Esophagus muscularis mucosa (tissue), 4 donors: ENCODE data around the gene NPHP4. TPM values are rescaled to one million over a fixed set of nuclear protein-coding genes. Genes with fewer than 3 reads are reported as not detected.

Experiments used
- DNase-seq: peaks from one replicate; pipeline ENCODE4 v3.0.0-alpha.2; 2017; ENCODE audit errors: extremely low spot score
- H3K27ac ChIP-seq, 4 donors: fragments of 200-600 bp; sonication (generic); replicated peaks in 1 of 4; 1 replicate in 3 of 4; 2 replicates in 1 of 4; pipeline ENCODE4 v1.5.1; 2016 to 2019; ENCODE audit warnings: mild to moderate bottlenecking in 1 of 4
- H3K27me3 ChIP-seq, 4 donors: fragments of 200-600 bp; sonication (generic); one replicate each; pipeline versions ENCODE4 v1.5.1 to v1.6.0; 2016 to 2019
- H3K36me3 ChIP-seq, 4 donors: fragments of 200-600 bp; sonication (generic); one replicate each; pipeline ENCODE4 v1.5.1; 2016 to 2019
- H3K4me1 ChIP-seq, 4 donors: fragments of 200-600 bp; sonication (generic); one replicate each; pipeline ENCODE4 v1.5.1; 2016 to 2019
- H3K4me3 ChIP-seq, 4 donors: fragments of 200-600 bp; sonication (generic); 1 replicate in 2 of 4; 2 replicates in 2 of 4; pipeline ENCODE4 v1.5.1; 2016 to 2019; ENCODE audit warnings: mild to moderate bottlenecking in 4 of 4, moderate library complexity in 1 of 4
- H3K9me3 ChIP-seq, 4 donors: fragments of 200-600 bp; sonication (generic); 1 replicate in 3 of 4; 2 replicates in 1 of 4; pipeline ENCODE4 v1.5.1; 2016 to 2019
- CTCF ChIP-seq, 3 experiments: fragments of 200-600 bp in 2 of 3; fragments of 450-650 bp in 1 of 3; sonication (generic) in 2 of 3; IDR thresholded peaks; one replicate each; pipeline ENCODE4 v1.5.1; 2017 to 2019; ENCODE audit warnings: antibody characterized with exemption in 3 of 3, mild to moderate bottlenecking in 2 of 3, moderate library complexity in 1 of 3
- EP300 ChIP-seq: sonication (generic); formaldehyde crosslinking; IDR thresholded peaks from one replicate; pipeline ENCODE4 v1.6.1; 2017; ENCODE audit warnings: antibody characterized with exemption
- POLR2A ChIP-seq: fragments of 450-650 bp; IDR thresholded peaks from one replicate; pipeline ENCODE4 v1.6.1; 2017; ENCODE audit warnings: antibody characterized with exemption, moderate library complexity, mild to moderate bottlenecking, low read depth
- POLR2AphosphoS5 ChIP-seq, 2 donors: sonication (generic); formaldehyde crosslinking; IDR thresholded peaks; one replicate each; pipeline ENCODE4 v1.6.1; 2017; ENCODE audit warnings: antibody characterized with exemption in 2 of 2
- WGBS: methylation state at CpG from one replicate; pipeline ENCODE4 v1.1.5; 2018; 5-methylcytosine and 5-hydroxymethylcytosine counted together
- intact Hi-C: fragments of 100-400 bp; cut with DNase I; formaldehyde crosslinking; loops from one replicate; pipeline ENCODE4 v1.15.1; 2023
- total RNA-seq, 4 donors: library from RNA; depleted of rRNA; stranded (reverse); fragments of >200 nt; gene quantifications; one replicate each; pipeline versions ENCODE4 v1.1.0 to v1.2.1, GENCODE V29; 2016

NPHP4 gene
- total RNA-seq, 4 donors from 2014 or later = 6.5 to 9.1 (median 8.0) TPM

DNA sequence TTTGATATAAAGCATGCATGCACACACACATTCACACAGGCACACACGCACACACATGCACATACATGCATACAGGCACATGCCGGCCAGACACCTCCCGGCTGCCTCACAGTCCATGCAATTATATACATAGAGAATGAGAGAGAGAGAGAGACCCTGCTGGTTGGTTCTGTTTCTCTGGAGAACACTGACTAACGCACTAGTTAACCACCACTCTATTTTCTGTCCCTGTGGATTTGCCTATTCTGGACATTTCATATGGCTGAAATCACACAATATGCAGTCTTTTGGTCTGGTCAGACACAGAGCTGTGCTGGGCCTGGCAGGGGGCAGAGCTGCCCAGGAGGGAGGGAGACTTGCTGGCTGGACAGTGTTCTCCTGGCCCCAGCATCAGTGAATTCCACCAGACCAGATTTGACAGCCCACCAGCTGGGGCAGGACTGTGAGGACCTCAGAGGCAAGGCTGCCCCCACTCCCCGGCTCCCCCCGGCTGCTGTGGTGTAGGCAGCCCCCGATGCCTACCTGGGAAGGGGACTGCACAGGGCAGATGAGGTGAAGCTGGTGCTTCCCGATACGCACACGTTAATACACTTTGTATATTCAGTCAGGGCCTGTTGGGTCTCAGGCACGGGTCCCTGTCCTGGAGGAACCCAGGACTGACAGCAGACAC lies 152.2 kb downstream of the NPHP4 start:
- no peaks in the 10 kb centered on the region for H3K9me3 ChIP-seq
- TF ChIP-seq POLR2A (no peak), CTCF (IDR thresholded peaks at IDR 0.05) (no peak), POLR2AphosphoS5 (IDR thresholded peaks at IDR 0.05) (no peak), EP300 (no peak)
- 85% methylated on average over 8 of the region's 11 CpGs for WGBS
- H3K27ac ChIP-seq = no peak overlapping the region
- intact Hi-C loops = no loop called here
- peaks cover 0 to 70% (median 3%) of the 10 kb centered on the region in 4 donors for H3K27me3 ChIP-seq
- no peak for DNase-seq
- no peaks in the 10 kb centered on the region for H3K4me1 ChIP-seq
- no peaks in the 10 kb centered on the region for H3K36me3 ChIP-seq
- no peak overlapping the region for H3K4me3 ChIP-seq

DNA sequence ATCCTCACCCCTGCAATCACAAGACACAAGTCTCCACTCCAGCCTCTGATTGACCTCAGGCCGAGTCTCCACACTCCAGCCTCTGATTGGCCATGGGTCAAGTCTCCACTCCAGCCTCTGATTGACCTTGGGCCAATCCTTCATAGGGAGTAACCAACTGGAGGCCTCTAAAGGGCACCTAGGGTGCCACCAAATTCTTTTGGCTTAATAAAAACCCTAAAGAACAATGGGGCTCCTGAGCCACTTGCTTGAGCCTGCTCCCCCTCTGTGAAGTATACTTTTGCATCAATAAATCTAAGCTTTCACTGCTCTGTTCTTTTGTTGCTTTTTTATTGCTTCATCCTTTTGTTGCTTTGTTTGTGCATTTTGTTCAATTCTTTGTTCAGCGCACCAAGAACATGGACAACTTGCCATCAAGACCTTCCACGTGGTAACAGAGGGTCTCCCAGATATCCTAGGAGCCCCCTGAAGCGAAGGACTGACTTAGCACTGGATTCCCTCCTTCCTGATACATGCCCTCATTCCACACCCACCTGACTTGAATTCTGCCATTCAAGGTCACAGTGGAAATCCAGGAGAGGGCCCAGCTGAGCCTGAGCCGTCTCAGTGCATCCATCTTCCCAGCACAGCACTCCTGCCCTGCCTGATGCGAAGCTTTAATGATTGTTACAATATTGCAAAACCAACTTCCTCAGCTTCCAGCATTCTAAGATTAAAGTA lies 152.9 kb downstream of the NPHP4 start:
- Histone ChIP-seq H3K4me3 (no peak overlapping the region), H3K4me1 (no peaks in the 10 kb centered on the region), H3K27me3 (peaks cover 0 to 70% (median 0%) of the 10 kb centered on the region in 4 donors), H3K9me3 (no peaks in the 10 kb centered on the region), H3K36me3 (no peaks in the 10 kb centered on the region), H3K27ac (no peak overlapping the region)
- no peak for TF ChIP-seq CTCF (IDR thresholded peaks at IDR 0.05)
- TF ChIP-seq EP300 = no peak
- TF ChIP-seq POLR2A = no peak
- TF ChIP-seq POLR2AphosphoS5 (IDR thresholded peaks at IDR 0.05) = no peak
- intact Hi-C loops = no loop called here
- DNase-seq = no peak
- WGBS = 81% methylated on average over 6 of the region's 6 CpGs

- intact Hi-C loops = no loop called here
- H3K27me3 ChIP-seq = peaks cover 0 to 70% (median 2%) of the 10 kb centered on the region in 4 donors
- no peaks in the 10 kb centered on the region for H3K4me1 ChIP-seq
- H3K36me3 ChIP-seq = no peaks in the 10 kb centered on the region
- WGBS = 70% methylated on average over 18 of the region's 19 CpGs
- H3K4me3 ChIP-seq = no peak overlapping the region
- H3K9me3 ChIP-seq = no peaks in the 10 kb centered on the region
- TF ChIP-seq EP300 = no peak
- TF ChIP-seq POLR2AphosphoS5 (IDR thresholded peaks at IDR 0.05) = no peak
- no peak for TF ChIP-seq CTCF (IDR thresholded peaks at IDR 0.05)
- no peak for TF ChIP-seq POLR2A
- no peak for DNase-seq
- H3K27ac ChIP-seq = no peak overlapping the region
Observed at GRCh38 chr1:5837976-5838653, 154.1 kb downstream of the NPHP4 start.

DNA sequence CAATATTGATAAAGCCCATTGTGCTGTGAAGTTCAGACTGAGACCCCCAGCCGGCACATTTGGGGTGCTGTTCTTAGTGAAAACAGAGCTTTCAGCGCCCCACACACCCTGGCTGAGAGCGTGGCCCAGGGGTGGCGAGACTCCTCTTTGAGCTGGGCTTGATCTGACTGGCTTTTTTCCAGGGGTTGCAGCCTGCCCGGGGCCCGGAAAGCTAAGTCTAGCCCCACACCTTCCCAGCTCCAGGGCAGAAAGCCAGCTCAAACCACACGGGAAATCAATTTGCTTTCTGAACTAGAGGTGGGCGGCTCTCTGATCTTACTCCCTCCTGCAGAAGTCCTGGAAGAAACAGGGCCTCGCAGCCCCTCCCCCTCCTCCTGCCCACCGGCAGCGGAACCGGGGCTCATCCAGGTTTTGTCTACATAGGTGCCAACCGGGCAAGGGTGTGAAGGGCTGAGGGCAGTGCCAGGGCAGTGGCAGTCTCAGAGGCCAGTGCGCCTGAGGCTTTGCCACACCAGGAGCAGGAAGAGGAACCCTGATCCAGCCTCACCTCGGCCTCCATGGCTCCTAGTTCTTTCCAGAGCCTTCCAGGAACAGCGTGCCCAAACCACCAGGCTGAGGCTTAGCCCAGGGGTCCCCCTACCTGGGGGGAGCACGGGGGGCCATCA lies 155.3 kb downstream of the NPHP4 start:
- Histone ChIP-seq H3K27me3 (peaks cover 0 to 71% (median 2%) of the 10 kb centered on the region in 4 donors), H3K4me3 (no peak overlapping the region), H3K36me3 (no peaks in the 10 kb centered on the region), H3K4me1 (no peaks in the 10 kb centered on the region), H3K9me3 (no peaks in the 10 kb centered on the region), H3K27ac (no peak overlapping the region)
- intact Hi-C loops = no loop called here
- DNase-seq = no peak
- no peak for TF ChIP-seq EP300
- no peak for TF ChIP-seq POLR2A
- TF ChIP-seq POLR2AphosphoS5 (IDR thresholded peaks at IDR 0.05) = no peak
- TF ChIP-seq CTCF (IDR thresholded peaks at IDR 0.05) = no peak
- 55% methylated on average over 8 of the region's 17 CpGs for WGBS
